Progenitor cell of endocrine pancreas (in vitro differentiated cells): ENCODE data around the gene DENND5B. TPM values are rescaled to one million over a fixed set of nuclear protein-coding genes. Genes with fewer than 3 reads are reported as not detected.

Source experiments
- DNase-seq: peaks from one replicate; pipeline ENCODE4 v3.0.0; 2021; ENCODE audit warnings: low spot score; ENCODE audit not compliant: unreplicated experiment
- H3K27ac Mint-ChIP-seq: 2 replicates; pipeline ENCODE4 v1.8.0; 2021; ENCODE audit warnings: mild to moderate bottlenecking, moderate library complexity, mixed read lengths
- H3K27me3 Mint-ChIP-seq: 2 replicates; pipeline ENCODE4 v1.8.0; 2021; ENCODE audit warnings: mixed read lengths
- H3K36me3 Mint-ChIP-seq: 2 replicates; pipeline ENCODE4 v1.8.0; 2022; ENCODE audit warnings: mixed read lengths; ENCODE audit not compliant: insufficient read depth
- H3K4me1 Mint-ChIP-seq: 2 replicates; pipeline ENCODE4 v1.8.0; 2021; ENCODE audit warnings: low read depth, mixed read lengths
- H3K4me3 Mint-ChIP-seq: 2 replicates; pipeline ENCODE4 v1.8.0; 2021; ENCODE audit warnings: low read depth, mild to moderate bottlenecking, moderate library complexity, mixed read lengths
- H3K9me3 Mint-ChIP-seq: 2 replicates; pipeline ENCODE4 v1.8.0; 2021; ENCODE audit warnings: low read depth, mixed read lengths
- total RNA-seq: library from RNA; stranded (reverse); gene quantifications from 2 replicates; pipeline ENCODE4 v1.2.1, GENCODE V29; 2021
- TF ChIP-seq, protein P1 (sequence below): fragments of 200-600 bp; sonication (generic); IDR thresholded peaks from one replicate; pipeline ENCODE4 v1.5.0; 2021; ENCODE audit warnings: antibody characterized with exemption, mild to moderate bottlenecking; ENCODE audit not compliant: unreplicated experiment

DENND5B gene
- total RNA-seq, 1 donor from 2014 or later: 35.0 TPM

DNA sequence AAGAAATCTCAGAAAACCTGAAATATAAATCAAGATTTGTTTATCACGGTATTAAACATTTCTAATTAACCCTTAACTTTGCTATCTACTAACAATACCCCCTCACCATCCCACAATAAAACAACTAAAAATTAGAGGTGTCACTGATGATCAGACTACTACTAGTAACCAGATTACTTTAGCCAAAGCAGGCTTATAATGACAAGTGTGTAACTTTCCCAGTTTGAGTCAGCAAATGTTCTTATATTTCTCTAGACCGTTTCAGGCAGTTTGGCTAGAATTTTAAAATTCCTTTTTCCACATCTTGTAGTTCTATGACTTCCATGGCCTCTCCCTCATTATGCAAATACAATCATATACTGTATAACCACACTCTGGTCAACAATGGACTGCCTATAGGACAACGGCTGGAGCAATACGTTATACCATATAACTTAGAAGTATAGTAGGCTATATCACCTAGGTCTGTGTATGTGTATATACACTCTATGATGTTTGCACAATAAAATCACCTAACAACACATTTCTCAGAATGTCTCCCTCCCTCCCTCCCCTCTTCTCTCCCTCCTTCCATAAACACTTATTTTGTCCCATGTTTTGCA is 102.1 kb downstream of the DENND5B start:
- H3K4me1 Mint-ChIP-seq: peaks cover 16% of the 10 kb centered on the region
- no peak overlapping the region for H3K4me3 Mint-ChIP-seq
- no peak overlapping the region for H3K27ac Mint-ChIP-seq

DNA sequence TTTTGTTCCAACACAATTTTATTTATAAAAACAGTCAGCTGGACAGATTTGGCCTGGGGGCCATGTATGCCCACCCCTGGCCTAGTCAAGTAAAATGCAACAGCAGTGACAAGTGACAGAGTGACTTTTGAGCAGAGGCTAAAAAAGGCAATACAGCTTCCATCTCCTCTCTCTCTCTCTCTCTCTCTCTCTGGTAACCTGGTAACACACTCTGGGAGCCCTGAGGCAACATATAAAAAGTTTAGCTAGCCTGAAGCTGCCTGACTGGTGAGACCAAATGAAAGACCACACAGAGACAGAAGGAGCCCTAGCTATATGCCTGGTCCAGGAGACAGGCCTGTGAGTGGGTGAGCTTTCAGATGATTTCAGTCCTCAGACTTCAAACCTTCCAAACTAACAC is 105.4 kb downstream of the DENND5B start:
- H3K27me3 Mint-ChIP-seq: no peaks in the 10 kb centered on the region
- peaks cover 11% of the 10 kb centered on the region for H3K36me3 Mint-ChIP-seq
- no peaks in the 10 kb centered on the region for H3K9me3 Mint-ChIP-seq
- H3K27ac Mint-ChIP-seq: no peak overlapping the region
- TF ChIP-seq, protein P1, sequence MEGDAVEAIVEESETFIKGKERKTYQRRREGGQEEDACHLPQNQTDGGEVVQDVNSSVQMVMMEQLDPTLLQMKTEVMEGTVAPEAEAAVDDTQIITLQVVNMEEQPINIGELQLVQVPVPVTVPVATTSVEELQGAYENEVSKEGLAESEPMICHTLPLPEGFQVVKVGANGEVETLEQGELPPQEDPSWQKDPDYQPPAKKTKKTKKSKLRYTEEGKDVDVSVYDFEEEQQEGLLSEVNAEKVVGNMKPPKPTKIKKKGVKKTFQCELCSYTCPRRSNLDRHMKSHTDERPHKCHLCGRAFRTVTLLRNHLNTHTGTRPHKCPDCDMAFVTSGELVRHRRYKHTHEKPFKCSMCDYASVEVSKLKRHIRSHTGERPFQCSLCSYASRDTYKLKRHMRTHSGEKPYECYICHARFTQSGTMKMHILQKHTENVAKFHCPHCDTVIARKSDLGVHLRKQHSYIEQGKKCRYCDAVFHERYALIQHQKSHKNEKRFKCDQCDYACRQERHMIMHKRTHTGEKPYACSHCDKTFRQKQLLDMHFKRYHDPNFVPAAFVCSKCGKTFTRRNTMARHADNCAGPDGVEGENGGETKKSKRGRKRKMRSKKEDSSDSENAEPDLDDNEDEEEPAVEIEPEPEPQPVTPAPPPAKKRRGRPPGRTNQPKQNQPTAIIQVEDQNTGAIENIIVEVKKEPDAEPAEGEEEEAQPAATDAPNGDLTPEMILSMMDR: no peak
- no peak for DNase-seq
- no peak overlapping the region for H3K4me3 Mint-ChIP-seq
- peaks cover 2% of the 10 kb centered on the region for H3K4me1 Mint-ChIP-seq

More for the DNA sequence above, 102.1 kb downstream of the DENND5B start:
- DNase-seq: no peak
- H3K27me3 Mint-ChIP-seq: no peaks in the 10 kb centered on the region
- peaks cover 12% of the 10 kb centered on the region for H3K36me3 Mint-ChIP-seq
- H3K9me3 Mint-ChIP-seq: no peaks in the 10 kb centered on the region
- TF ChIP-seq, protein P1: no peak

DNA sequence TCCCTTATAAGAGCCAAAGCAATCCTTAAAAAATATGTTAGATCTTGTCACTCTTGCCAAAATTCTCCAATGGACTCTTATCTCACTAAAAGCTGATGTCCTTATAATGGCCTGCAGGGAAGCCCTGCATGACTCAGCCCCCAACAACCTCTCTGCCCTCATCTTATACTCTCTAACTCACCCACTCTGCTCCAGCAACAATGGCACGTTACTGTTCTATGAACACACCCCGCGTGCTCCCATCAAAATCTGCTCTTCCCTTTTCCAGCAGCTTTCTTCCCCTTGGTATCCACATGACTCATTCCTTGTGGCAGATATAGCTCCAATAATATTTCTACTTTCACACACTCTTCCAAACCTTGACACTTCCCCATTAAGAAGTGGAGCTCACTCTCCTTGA is 108.1 kb downstream of the DENND5B start:
- Mint-ChIP-seq H3K4me3 (no peak overlapping the region), H3K27me3 (no peaks in the 10 kb centered on the region), H3K4me1 (peaks cover 2% of the 10 kb centered on the region), H3K36me3 (peaks cover 7% of the 10 kb centered on the region), H3K27ac (no peak overlapping the region), H3K9me3 (no peaks in the 10 kb centered on the region)
- TF ChIP-seq, protein P1: no peak
- DNase-seq: no peak

DNA sequence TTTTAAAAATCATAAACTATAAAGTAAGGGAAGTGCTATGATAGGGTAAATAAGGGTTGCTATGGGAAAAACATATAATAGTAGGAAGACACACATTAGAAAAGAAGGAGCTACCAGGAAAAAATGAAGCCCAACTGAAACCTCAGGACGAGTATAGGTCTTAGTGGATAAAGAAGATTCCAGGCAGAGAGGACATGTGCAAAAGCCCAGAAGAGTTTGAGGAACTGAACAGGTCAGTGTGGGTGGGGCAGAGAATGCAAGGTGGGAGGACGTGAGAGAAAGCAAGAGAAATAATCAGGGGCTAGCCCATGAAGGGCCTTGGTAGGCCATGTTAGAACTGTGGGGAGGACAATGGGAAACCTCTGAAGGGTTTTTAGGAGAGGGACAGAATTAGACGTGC is 109.5 kb downstream of the DENND5B start:
- DNase-seq: no peak
- Mint-ChIP-seq H3K4me1 (peaks cover 3% of the 10 kb centered on the region), H3K9me3 (no peaks in the 10 kb centered on the region), H3K36me3 (peaks cover 9% of the 10 kb centered on the region), H3K27ac (peak overlapping the region; percentile 12), H3K4me3 (no peak overlapping the region), H3K27me3 (no peaks in the 10 kb centered on the region)
- TF ChIP-seq, protein P1: no peak

DNA sequence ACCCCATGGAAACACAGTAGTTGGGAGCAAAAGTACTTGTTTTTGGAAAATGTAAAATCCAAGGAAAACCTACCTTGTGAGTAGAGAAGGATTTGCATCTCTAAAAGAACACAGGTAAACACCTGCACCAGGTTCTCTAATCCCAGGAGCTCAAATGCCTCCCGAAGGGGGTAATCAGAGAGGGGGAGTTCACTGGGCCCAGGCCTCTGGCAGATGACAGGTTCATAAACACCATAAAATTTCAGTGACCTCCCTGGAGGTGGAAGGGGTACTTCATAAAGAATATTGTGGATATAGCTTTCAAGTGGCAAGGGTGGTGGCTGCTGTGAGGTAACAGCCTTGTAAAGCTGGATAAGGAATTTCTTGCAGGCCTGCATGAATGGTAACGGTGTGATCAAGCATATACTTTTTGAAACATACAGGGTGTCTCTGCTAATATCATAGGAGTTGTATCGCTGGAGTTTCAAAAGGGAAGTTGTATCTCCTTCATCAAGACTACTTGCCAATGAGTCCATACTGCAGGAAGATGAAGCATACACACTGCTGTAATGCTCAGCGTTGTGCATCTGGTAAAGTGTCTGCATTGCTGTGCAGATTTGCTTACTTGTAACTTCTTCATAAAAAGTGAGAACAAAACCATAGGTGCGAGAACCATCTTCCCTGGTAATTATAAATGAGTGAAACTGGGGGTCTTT is 111.3 kb downstream of the DENND5B start:
- DNase-seq: no peak
- peaks cover 12% of the 10 kb centered on the region for H3K4me1 Mint-ChIP-seq
- no peak overlapping the region for H3K4me3 Mint-ChIP-seq
- H3K27ac Mint-ChIP-seq: no peak overlapping the region
- peaks cover 10% of the 10 kb centered on the region for H3K36me3 Mint-ChIP-seq
- H3K9me3 Mint-ChIP-seq: no peaks in the 10 kb centered on the region
- TF ChIP-seq, protein P1: no peak
- no peaks in the 10 kb centered on the region for H3K27me3 Mint-ChIP-seq
